SK-N-SH treated with all-trans-retinoic acid at 6 μM for 48 hours (cell line): ENCODE data around the gene C2orf66.

Experiments
- ATAC-seq: fragments of 200-7000 bp; cut with Tn5 transposase; 3 replicates; pipeline ENCODE4 v1.9.1; 2020; ENCODE audit warnings: mild to moderate bottlenecking, moderate library complexity
- ARNTL ChIP-seq: fragments of 450-650 bp; formaldehyde crosslinking; IDR thresholded peaks from 2 replicates; pipeline ENCODE4 v1.5.0; 2020; ENCODE audit warnings: low read depth, mild to moderate bottlenecking, moderate library complexity, borderline replicate concordance
- CSDC2 ChIP-seq: fragments of 250-450 bp; sonication (Bioruptor Pico); IDR thresholded peaks from 2 replicates; pipeline ENCODE4 v1.5.0; 2020; ENCODE audit warnings: mild to moderate bottlenecking, moderate library complexity
- ESRRG ChIP-seq: fragments of 250-450 bp; sonication (Bioruptor Pico); IDR thresholded peaks from 2 replicates; pipeline ENCODE4 v1.6.1; 2021; ENCODE audit warnings: mild to moderate bottlenecking
- GLIS3 ChIP-seq: fragments of 250-450 bp; sonication (Bioruptor Pico); IDR thresholded peaks from 2 replicates; pipeline ENCODE4 v1.5.0; 2020; ENCODE audit warnings: mild to moderate bottlenecking, moderate library complexity
- ISL1 ChIP-seq: fragments of 250-450 bp; sonication (Bioruptor Pico); IDR thresholded peaks from 2 replicates; pipeline ENCODE4 v2.1.2; 2022; ENCODE audit warnings: mild to moderate bottlenecking, moderate library complexity
- OSR1 ChIP-seq: fragments of 250-450 bp; sonication (Bioruptor Pico); IDR thresholded peaks from 2 replicates; pipeline ENCODE4 v1.8.0; 2022; ENCODE audit warnings: moderate library complexity, mild to moderate bottlenecking, inconsistent platforms
- POU6F1 ChIP-seq: fragments of 250-450 bp; sonication (Bioruptor Pico); IDR thresholded peaks from 2 replicates; pipeline ENCODE4 v1.8.0; 2021; ENCODE audit warnings: low read depth, mild to moderate bottlenecking, moderate library complexity, borderline replicate concordance
- PPARA ChIP-seq: fragments of 250-450 bp; sonication (Bioruptor Pico); IDR thresholded peaks from 2 replicates; pipeline ENCODE4 v1.5.0; 2020; ENCODE audit warnings: mild to moderate bottlenecking, borderline replicate concordance
- RARB ChIP-seq: fragments of 250-450 bp; sonication (Bioruptor Pico); IDR thresholded peaks from 2 replicates; pipeline ENCODE4 v1.8.0; 2021; ENCODE audit warnings: mild to moderate bottlenecking, moderate library complexity
- SNAI2 ChIP-seq: fragments of 250-450 bp; sonication (Bioruptor Pico); IDR thresholded peaks from 2 replicates; pipeline ENCODE4 v1.5.0; 2020; ENCODE audit warnings: mild to moderate bottlenecking, moderate library complexity
- TCF4 ChIP-seq: fragments of 250-450 bp; sonication (Bioruptor Pico); IDR thresholded peaks from 2 replicates; pipeline ENCODE4 v1.8.0; 2021; ENCODE audit warnings: mild to moderate bottlenecking, moderate library complexity, borderline replicate concordance
- TOX ChIP-seq: fragments of 250-450 bp; sonication (Bioruptor Pico); IDR thresholded peaks from 2 replicates; pipeline ENCODE4 v1.8.0; 2021; ENCODE audit warnings: mild to moderate bottlenecking, moderate library complexity, borderline replicate concordance
- ZC3H10 ChIP-seq: fragments of 250-450 bp; sonication (Bioruptor Pico); IDR thresholded peaks from 2 replicates; pipeline ENCODE4 v1.5.1; 2021; ENCODE audit warnings: mild to moderate bottlenecking, moderate library complexity
- ZFP3 ChIP-seq: fragments of 250-450 bp; sonication (Bioruptor Pico); IDR thresholded peaks from 2 replicates; pipeline ENCODE4 v1.5.0; 2020; ENCODE audit warnings: mild to moderate bottlenecking, moderate library complexity
- ZFP30 ChIP-seq: fragments of 450-650 bp; formaldehyde crosslinking; IDR thresholded peaks from 2 replicates; pipeline ENCODE4 v1.5.0; 2022; ENCODE audit warnings: mild to moderate bottlenecking, moderate library complexity
- ZNF565 ChIP-seq: fragments of 450-650 bp; formaldehyde crosslinking; conservative IDR thresholded peaks from 2 replicates; pipeline ENCODE4 v1.5.0; 2020; ENCODE audit warnings: low read depth, mild to moderate bottlenecking, moderate library complexity
- ZNF70 ChIP-seq: fragments of 450-650 bp; formaldehyde crosslinking; IDR thresholded peaks from 2 replicates; pipeline ENCODE4 v1.5.0; 2020; ENCODE audit warnings: mild to moderate bottlenecking, moderate library complexity
- ZNF8 ChIP-seq: fragments of 450-650 bp; formaldehyde crosslinking; IDR thresholded peaks from 2 replicates; pipeline ENCODE4 v1.5.0; 2020; ENCODE audit warnings: mild to moderate bottlenecking, moderate library complexity
- TF ChIP-seq, protein P1 (sequence below): fragments of 250-450 bp; sonication (Bioruptor Pico); IDR thresholded peaks from 2 replicates; pipeline ENCODE4 v1.5.1; 2020; ENCODE audit warnings: low read depth, mild to moderate bottlenecking, moderate library complexity
- TF ChIP-seq, protein P2 (sequence below): fragments of 250-450 bp; sonication (Bioruptor Pico); IDR thresholded peaks from 2 replicates; pipeline ENCODE4 v1.5.0; 2020; ENCODE audit warnings: mild to moderate bottlenecking, moderate library complexity

The C2orf66 gene

GRCh38 chr2:196821195-196821594 is 12.0 kb upstream of the C2orf66 start:
- ATAC-seq: no peak
- TF ChIP-seq ZC3H10 (no peak), ZNF70 (CRISPR knock-in tag) (no peak), ESRRG (no peak), TCF4 (CRISPR knock-in tag) (no peak), ZNF8 (CRISPR knock-in tag) (no peak), GLIS3 (no peak), ZNF565 (CRISPR knock-in tag) (no peak), POU6F1 (CRISPR knock-in tag) (no peak), OSR1 (no peak), ISL1 (CRISPR knock-in tag) (no peak), CSDC2 (CRISPR knock-in tag) (no peak), ARNTL (no peak), TOX (CRISPR knock-in tag) (no peak)
- TF ChIP-seq, protein P1, sequence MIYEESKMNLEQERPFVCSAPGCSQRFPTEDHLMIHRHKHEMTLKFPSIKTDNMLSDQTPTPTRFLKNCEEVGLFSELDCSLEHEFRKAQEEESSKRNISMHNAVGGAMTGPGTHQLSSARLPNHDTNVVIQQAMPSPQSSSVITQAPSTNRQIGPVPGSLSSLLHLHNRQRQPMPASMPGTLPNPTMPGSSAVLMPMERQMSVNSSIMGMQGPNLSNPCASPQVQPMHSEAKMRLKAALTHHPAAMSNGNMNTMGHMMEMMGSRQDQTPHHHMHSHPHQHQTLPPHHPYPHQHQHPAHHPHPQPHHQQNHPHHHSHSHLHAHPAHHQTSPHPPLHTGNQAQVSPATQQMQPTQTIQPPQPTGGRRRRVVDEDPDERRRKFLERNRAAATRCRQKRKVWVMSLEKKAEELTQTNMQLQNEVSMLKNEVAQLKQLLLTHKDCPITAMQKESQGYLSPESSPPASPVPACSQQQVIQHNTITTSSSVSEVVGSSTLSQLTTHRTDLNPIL (CRISPR knock-in tag): no peak
- TF ChIP-seq, all 23 proteins: peak for 0

GRCh38 chr2:196808083-196808665 is 981 bp downstream of the C2orf66 start:
- TF ChIP-seq ZC3H10: no peak
- no peak for TF ChIP-seq PPARA (CRISPR knock-in tag)
- TF ChIP-seq ZFP30 (CRISPR knock-in tag): no peak
- TF ChIP-seq GLIS3: no peak
- TF ChIP-seq ZNF70 (CRISPR knock-in tag): peak; percentile 38; the same call in 1 of the 2 replicates
- no peak for TF ChIP-seq SNAI2
- TF ChIP-seq RARB: no peak
- no peak for ATAC-seq

GRCh38 chr2:196804381-196804780 is 4.8 kb downstream of the C2orf66 start:
- TF ChIP-seq RARB: no peak
- TF ChIP-seq GLIS3: no peak
- TF ChIP-seq, protein P2, sequence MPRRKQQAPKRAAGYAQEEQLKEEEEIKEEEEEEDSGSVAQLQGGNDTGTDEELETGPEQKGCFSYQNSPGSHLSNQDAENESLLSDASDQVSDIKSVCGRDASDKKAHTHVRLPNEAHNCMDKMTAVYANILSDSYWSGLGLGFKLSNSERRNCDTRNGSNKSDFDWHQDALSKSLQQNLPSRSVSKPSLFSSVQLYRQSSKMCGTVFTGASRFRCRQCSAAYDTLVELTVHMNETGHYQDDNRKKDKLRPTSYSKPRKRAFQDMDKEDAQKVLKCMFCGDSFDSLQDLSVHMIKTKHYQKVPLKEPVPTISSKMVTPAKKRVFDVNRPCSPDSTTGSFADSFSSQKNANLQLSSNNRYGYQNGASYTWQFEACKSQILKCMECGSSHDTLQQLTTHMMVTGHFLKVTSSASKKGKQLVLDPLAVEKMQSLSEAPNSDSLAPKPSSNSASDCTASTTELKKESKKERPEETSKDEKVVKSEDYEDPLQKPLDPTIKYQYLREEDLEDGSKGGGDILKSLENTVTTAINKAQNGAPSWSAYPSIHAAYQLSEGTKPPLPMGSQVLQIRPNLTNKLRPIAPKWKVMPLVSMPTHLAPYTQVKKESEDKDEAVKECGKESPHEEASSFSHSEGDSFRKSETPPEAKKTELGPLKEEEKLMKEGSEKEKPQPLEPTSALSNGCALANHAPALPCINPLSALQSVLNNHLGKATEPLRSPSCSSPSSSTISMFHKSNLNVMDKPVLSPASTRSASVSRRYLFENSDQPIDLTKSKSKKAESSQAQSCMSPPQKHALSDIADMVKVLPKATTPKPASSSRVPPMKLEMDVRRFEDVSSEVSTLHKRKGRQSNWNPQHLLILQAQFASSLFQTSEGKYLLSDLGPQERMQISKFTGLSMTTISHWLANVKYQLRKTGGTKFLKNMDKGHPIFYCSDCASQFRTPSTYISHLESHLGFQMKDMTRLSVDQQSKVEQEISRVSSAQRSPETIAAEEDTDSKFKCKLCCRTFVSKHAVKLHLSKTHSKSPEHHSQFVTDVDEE (CRISPR knock-in tag): no peak
- TF ChIP-seq ZFP3 (CRISPR knock-in tag): no peak
- no peak for TF ChIP-seq ZFP30 (CRISPR knock-in tag)
- no peak for TF ChIP-seq CSDC2 (CRISPR knock-in tag)
- no peak for TF ChIP-seq ZC3H10
- TF ChIP-seq SNAI2: no peak
- no peak for TF ChIP-seq TCF4 (CRISPR knock-in tag)
- TF ChIP-seq ISL1 (CRISPR knock-in tag): no peak
- no peak for TF ChIP-seq ARNTL
- TF ChIP-seq OSR1: no peak
- peak; percentile 8; the same call in 1 of the 3 replicates for ATAC-seq

DNA sequence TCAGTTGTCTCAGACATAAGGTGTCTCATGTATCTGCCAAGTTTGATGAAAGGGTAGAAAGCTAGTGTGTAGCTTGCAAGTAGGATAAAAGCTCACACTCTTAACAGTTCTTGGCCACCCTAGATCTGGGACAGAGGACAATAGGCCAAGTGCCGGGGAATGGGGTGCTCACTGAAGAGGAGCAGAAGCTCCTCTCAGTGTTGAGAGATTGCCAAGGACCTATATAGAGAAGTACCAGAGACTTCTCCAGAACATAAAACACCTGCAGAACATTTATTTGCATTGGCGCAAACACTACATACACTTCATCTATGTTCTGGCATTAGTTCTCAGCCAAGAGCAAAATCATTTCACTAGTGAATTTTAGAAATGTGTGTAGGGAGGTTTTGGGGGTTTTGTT is 6.8 kb downstream of the C2orf66 start:
- ATAC-seq: no peak
- TF ChIP-seq, protein P1 (CRISPR knock-in tag): no peak
- TF ChIP-seq TCF4 (CRISPR knock-in tag) (no peak), TOX (CRISPR knock-in tag) (no peak), CSDC2 (CRISPR knock-in tag) (no peak), ARNTL (no peak), OSR1 (no peak), SNAI2 (no peak), ZNF565 (CRISPR knock-in tag) (no peak), ZNF8 (CRISPR knock-in tag) (no peak), ESRRG (no peak), ZFP3 (CRISPR knock-in tag) (no peak)
- TF ChIP-seq, protein P2 (CRISPR knock-in tag): no peak
